GM10266 (cell line): Measurements from ENCODE around the gene NUMB.

ENCODE experiments used
- DNase-seq: peaks from one replicate; pipeline ENCODE4 v3.0.0; 2012; ENCODE audit errors: extremely low spot score
- CTCF ChIP-seq: IDR thresholded peaks from 2 replicates; pipeline ENCODE4 v1.5.1; 2012; ENCODE audit warnings: mild to moderate bottlenecking, low read depth; ENCODE audit not compliant: control insufficient read depth, insufficient read depth; ENCODE audit errors: missing control alignments

The NUMB gene

DNA sequence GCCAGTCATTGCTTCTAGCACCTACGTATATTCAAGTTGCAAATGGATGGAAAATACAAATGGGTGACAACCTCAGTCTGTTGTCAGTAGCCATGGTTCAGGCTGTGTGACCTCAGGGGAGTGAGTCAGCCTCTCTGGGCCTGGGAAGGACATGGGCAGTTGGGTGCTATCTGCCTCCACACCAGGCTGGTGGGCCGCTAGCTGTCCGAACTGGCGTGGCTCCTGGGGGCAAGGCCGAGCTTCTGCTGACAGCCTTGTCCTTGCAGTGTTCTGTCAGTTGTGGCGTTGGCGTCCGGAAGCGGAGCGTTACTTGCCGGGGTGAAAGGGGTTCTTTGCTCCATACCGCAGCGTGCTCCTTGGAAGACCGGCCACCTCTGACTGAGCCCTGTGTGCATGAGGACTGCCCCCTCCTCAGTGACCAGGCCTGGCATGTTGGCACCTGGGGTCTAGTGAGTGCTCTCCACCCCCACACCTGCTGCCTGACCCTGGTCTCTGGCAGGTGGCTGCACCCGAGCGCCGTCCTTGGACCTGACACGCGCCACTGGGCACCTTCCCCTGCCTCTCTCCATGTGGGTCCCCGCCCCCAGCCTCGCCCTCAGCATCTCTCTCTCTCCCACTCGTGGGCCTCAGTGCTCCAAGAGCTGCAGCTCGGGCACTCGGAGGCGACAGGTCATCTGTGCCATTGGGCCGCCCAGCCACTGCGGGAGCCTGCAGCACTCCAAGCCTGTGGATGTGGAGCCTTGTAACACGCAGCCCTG, 203.9 kb downstream of the NUMB start:
- no peak for DNase-seq
- no peak for TF ChIP-seq CTCF

- TF ChIP-seq CTCF: no peak
- DNase-seq: no peak
Measured at GRCh38 chr14:73253721-73254120, 204.6 kb downstream of the NUMB start.

- TF ChIP-seq CTCF: no peak
- DNase-seq: no peak
Measured at GRCh38 chr14:73253323-73253610, 205.1 kb downstream of the NUMB start.

GRCh38 chr14:73252491-73253322, 205.6 kb downstream of the NUMB start:
- no peak for TF ChIP-seq CTCF
- DNase-seq: no peak

DNA sequence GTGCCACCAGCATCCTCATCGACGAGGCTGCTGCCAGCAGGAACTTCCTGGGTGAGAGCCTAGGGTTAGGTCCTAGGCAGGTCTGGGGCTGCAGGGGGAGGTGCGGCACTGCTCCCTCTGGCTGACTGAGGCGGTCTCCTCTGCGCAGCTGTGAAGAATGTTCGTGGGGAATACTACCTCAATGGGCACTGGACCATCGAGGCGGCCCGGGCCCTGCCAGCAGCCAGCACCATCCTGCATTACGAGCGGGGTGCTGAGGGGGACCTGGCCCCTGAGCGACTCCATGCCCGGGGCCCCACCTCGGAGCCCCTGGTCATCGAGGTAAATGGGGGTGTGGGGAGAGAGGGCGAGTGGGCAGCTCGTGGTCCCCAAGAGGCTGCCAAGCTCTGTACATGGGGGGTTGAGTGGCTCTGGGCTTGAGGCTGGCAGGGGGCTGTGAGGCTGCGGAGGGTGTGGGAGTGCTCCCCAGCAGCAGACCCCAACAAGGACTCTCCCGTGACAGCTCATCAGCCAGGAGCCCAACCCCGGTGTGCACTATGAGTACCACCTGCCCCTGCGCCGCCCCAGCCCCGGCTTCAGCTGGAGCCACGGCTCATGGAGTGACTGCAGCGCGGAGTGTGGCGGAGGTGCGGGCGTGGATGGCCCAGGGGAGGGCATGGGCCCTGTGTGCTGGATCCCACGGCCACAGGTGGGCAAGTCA, 206.7 kb downstream of the NUMB start:
- no peak for TF ChIP-seq CTCF
- DNase-seq: no peak

GRCh38 chr14:73250781-73251500, 207.4 kb downstream of the NUMB start:
- DNase-seq: no peak
- no peak for TF ChIP-seq CTCF

DNA sequence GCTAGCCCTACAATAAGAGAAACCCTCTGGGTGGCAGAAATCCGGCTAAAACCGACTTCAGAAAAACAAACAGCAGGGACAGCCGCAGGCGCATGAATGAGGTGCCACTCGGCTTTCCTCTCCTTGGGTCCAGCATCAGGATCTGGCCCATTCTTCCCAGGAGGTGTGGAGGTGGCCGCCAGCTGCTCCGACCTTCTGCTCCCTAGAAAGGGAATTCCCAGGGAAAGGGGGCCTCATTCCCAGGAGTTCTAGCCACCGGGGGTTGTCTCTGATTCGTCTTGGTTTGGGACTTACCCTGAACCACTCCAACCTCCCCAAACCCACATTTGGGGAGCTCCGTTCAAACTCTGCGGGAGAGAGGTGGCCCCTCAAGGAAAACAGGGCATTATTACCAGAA, 208.0 kb downstream of the NUMB start:
- TF ChIP-seq CTCF: no peak
- no peak for DNase-seq
